ENCODE data around the gene RGS21.

DNA sequence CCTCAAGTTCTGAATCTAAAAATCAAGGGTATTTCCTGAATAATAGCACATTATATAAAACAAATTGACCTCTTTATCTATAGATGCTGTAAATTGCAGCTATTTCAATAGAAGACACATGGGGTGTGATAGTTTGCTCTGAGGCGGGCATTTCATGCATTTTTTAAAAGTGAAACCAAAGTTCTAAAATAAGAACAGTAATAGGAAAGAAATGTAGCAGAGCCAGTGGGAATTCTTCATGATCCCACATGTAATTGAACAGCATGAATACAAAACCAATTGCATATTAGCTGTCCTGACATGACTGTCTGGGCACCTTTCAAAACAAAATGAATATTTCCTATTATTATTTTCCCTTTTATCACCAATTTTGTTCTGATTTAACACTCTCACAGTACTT lies 85.0 kb downstream of the RGS21 start:
- no peak for TF ChIP-seq CTCF (IDR thresholded peaks at IDR 0.05)
- no peak for TF ChIP-seq POLR2A (IDR thresholded peaks at IDR 0.05)

Measured in lower leg skin (tissue), 3 donors.